HUES64 (cell line): Measurements from ENCODE around the gene DTX3.

ENCODE experiments used
- H3K27ac ChIP-seq: 2 replicates; pipeline ENCODE4 v1.7.0; 2013; ENCODE audit warnings: low read depth, low read length, inconsistent platforms
- H3K27me3 ChIP-seq: 2 replicates; pipeline ENCODE4 v1.6.1; 2013; ENCODE audit warnings: mild to moderate bottlenecking, low read length; ENCODE audit not compliant: insufficient read depth
- H3K36me3 ChIP-seq: 2 replicates; pipeline ENCODE4 v1.6.1; 2013; ENCODE audit warnings: mild to moderate bottlenecking, low read length; ENCODE audit not compliant: insufficient read depth
- H3K4me1 ChIP-seq: 2 replicates; pipeline ENCODE4 v1.6.1; 2013; ENCODE audit warnings: mild to moderate bottlenecking, low read length, moderate library complexity; ENCODE audit not compliant: insufficient read depth
- H3K4me3 ChIP-seq: 2 replicates; pipeline ENCODE4 v1.5.1; 2013; ENCODE audit warnings: mild to moderate bottlenecking, low read length, moderate library complexity
- H3K9ac ChIP-seq: 2 replicates; pipeline ENCODE4 v1.6.1; 2013; ENCODE audit warnings: mild to moderate bottlenecking, low read depth, low read length
- H3K9me3 ChIP-seq: 2 replicates; pipeline ENCODE4 v1.6.1; 2013; ENCODE audit warnings: low read depth, low read length; ENCODE audit not compliant: insufficient read depth
- WGBS: fragments of 150-250, 120-280 bp; methylation state at CpG from one replicate; pipeline ENCODE4 v1.1.7; 2013; ENCODE audit warnings: missing lambda C conversion rate; 5-methylcytosine and 5-hydroxymethylcytosine counted together

DTX3 gene

DNA sequence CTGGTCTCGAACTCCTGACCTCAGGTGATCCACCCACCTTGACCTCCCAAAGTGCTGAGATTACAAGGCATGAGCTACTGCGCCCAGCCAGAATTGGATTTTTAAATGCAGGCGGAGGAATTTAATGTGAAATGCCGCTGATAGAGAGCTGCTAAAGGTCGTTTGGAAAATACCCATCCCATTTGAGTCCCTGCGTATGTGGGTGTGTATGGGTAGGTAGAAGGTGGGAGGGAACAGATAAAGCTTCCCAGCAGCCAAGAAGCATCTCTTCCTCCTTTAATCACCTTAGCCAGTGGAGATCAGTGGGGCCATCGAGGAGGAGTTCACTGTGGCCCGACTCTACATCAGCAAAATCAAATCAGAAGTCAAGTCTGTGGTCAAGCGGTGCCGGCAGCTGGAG, 29.8 kb upstream of the DTX3 start:
- 93% methylated on average over 10 of the region's 10 CpGs for WGBS
- Histone ChIP-seq H3K4me3 (no peak overlapping the region), H3K9ac (no peak overlapping the region), H3K4me1 (no peaks in the 10 kb centered on the region), H3K27me3 (no peaks in the 10 kb centered on the region), H3K36me3 (peaks cover 74% of the 10 kb centered on the region), H3K27ac (no peak overlapping the region), H3K9me3 (no peaks in the 10 kb centered on the region)

DNA sequence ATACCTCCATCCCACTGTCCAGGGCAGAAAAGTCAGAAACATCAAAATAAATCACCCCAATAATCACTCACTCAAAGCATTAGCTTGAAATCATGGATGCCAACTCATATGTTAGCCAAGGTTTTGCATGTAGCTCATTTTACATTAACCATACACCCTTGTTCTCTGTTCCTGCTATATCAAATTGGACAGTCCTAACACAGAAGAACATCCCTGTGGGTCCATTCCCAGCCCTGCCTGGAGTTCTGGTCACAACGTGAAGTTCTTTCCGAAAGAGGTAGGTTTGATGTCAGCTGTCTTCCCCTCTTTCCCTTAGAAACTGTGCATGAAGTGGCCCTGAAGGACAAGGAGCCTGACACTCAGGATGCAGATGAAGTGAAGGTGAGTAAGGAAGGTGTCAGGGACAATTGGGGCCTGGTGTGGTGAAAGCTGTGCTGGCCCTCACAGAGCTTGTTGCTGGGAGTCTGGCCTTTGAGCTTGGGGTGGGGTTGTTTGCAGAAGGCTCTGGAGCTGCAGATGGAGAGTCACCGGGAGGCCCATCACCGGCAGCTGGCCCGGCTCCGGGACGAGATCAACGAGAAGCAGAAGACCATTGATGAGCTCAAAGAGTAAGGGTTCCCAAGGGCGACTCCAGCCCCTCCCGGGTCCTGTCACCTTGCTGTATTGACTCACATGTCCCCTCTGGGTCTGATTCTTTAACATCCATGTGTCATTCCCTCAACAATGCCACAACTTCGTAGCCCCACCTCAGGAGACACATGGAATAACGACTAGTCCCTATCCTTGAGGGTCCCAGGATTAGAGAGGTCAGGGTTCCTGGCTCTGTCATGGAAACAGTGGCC, 28.6 kb upstream of the DTX3 start:
- Histone ChIP-seq H3K36me3 (peaks cover 79% of the 10 kb centered on the region), H3K9me3 (no peaks in the 10 kb centered on the region), H3K4me1 (no peaks in the 10 kb centered on the region), H3K9ac (no peak overlapping the region), H3K4me3 (no peak overlapping the region), H3K27ac (no peak overlapping the region), H3K27me3 (no peaks in the 10 kb centered on the region)
- 95% methylated on average over 12 of the region's 12 CpGs for WGBS

DNA sequence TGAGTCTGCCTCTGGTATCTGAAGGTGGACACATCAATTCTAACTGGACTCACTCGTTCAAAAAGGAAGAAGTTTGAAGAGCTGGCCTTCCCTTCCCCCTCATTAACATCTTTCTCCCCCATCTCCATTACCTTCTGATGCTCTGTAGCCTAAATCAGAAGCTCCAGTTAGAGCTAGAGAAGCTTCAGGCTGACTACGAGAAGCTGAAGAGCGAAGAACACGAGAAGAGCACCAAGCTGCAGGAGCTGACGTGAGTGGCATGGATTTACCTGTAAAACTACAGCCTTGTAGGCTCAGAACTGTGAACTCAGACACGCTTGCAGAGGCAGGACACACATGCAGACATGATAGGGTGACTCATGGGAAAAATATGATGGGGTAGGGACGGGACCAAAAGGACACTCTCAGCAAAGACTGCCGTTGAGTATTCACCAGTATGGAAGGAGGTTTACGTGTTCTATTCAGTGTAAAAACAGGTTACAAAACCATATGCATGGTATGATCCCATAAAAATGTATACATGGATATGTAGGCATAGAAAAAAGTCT, 27.9 kb upstream of the DTX3 start:
- no peak overlapping the region for H3K4me3 ChIP-seq
- H3K27ac ChIP-seq: no peak overlapping the region
- peaks cover 79% of the 10 kb centered on the region for H3K36me3 ChIP-seq
- H3K9me3 ChIP-seq: no peaks in the 10 kb centered on the region
- no peak overlapping the region for H3K9ac ChIP-seq
- 93% methylated on average over 9 of the region's 9 CpGs for WGBS
- H3K4me1 ChIP-seq: no peaks in the 10 kb centered on the region
- H3K27me3 ChIP-seq: no peaks in the 10 kb centered on the region

DNA sequence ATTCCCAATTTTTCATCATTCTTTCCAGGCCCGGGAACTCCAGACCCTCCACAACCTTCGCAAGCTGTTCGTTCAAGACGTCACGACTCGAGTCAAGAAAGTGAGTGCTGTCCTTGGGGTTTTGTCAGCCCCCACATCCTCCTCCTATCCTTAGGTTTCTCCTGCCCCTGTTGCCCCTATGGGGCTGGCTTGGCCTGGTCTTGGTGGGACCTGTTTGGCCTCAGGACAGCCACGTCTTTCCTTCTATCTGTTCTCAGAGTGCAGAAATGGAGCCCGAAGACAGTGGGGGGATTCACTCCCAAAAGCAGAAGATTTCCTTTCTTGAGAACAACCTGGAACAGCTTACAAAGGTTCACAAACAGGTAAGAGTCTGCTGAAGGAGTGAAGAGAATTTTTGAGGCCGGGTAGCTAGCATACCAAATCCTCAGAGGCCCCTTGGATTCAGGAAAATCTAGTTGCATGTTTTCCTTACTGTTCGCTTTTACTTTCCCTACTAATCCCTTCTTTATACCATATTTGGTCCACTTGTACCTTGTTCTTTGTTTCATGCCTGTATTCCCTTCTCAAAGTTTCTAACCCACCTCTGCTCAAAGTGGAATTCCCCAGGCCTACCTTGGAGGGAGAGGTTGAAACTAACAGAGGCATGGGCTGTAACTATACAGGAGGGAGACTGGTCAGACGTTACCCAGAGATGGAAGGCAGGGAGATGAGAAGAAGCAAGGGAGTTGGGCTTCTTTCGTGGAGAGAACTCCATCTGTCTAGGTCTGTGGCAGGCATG, 26.5 kb upstream of the DTX3 start:
- H3K4me1 ChIP-seq: no peaks in the 10 kb centered on the region
- H3K36me3 ChIP-seq: peaks cover 75% of the 10 kb centered on the region
- H3K9ac ChIP-seq: no peak overlapping the region
- H3K27me3 ChIP-seq: no peaks in the 10 kb centered on the region
- H3K9me3 ChIP-seq: no peaks in the 10 kb centered on the region
- 94% methylated on average over 12 of the region's 12 CpGs for WGBS
- H3K27ac ChIP-seq: no peak overlapping the region
- H3K4me3 ChIP-seq: no peak overlapping the region

DNA sequence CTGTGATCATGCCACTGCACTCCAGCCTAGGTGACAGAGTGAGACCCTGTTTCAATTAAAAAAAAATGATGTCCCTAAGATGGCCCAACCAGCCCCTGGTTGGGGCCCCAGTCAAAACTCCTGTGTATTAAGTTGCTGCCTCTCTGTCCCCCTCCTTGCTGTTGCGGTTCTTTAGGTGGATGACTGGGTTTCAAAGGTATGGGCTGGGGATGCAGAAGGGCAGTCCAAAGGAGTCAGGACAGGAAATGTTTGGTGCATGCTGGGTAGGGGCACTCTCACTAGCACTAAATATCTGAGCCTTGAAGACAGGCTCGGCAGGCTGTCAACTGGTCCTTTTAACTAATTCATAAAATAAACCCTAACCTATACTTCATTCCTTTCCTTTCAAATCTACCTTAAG, 25.6 kb upstream of the DTX3 start:
- no peak overlapping the region for H3K27ac ChIP-seq
- no peaks in the 10 kb centered on the region for H3K27me3 ChIP-seq
- peaks cover 75% of the 10 kb centered on the region for H3K36me3 ChIP-seq
- 94% methylated on average over 2 of the region's 2 CpGs for WGBS
- H3K9ac ChIP-seq: no peak overlapping the region
- no peaks in the 10 kb centered on the region for H3K9me3 ChIP-seq
- no peak overlapping the region for H3K4me3 ChIP-seq
- H3K4me1 ChIP-seq: no peaks in the 10 kb centered on the region

DNA sequence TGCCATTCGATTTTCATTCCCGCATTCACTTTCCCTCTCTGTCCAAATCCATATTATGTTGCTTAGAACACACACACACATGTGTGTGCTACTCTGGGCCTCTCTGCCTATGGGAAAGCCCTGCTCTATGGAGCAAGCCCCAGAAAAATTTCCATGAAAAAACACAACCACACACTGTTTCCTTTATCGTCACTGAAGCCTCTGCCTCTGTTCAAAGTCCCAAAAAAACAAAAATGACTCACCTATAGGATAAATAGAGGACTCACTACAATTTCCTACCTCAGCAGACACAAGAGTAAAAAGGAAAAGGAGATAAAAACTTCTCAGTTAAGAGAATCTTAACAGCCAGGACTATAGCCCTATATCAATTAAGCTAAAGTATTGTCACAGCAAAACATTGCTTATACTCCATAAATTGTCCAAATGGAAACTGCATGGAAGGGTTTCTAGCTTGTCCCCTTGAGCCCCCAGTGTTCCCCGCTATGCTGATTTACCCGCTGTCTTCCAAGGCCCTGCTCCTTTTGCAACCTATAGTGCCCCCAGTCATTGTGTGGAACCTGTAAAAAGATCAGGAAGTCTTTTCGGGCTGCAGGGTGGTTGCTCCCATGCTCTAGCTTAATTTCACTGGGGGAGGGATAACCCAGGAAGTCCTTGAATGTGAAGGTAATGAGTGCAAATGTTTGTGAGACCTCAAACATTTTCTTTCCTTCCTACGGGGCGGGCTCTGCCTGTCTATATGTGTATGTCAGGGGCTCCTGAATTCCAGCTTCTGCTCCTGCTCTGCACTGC, 24.8 kb upstream of the DTX3 start:
- Histone ChIP-seq H3K27ac (no peak overlapping the region), H3K4me1 (no peaks in the 10 kb centered on the region), H3K36me3 (peaks cover 73% of the 10 kb centered on the region), H3K9ac (no peak overlapping the region), H3K9me3 (no peaks in the 10 kb centered on the region), H3K27me3 (no peaks in the 10 kb centered on the region), H3K4me3 (no peak overlapping the region)
- WGBS: 89% methylated on average over 8 of the region's 8 CpGs

DNA sequence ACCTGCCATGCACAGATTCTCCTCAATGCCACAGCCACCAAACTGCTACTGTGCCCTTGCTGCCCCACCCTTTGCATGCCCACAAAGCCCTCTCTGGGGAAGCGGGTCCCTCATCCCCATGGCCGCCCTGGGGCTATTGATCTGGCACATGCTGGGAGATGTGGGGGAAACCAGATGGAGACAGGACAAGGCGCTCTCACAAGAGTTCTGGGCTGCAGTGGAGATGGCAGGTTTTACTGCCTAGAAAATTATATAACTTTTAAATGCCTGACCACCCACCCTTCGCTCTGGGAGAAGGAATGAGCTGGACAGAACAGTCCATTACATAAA, 24.2 kb upstream of the DTX3 start:
- Histone ChIP-seq H3K27me3 (no peaks in the 10 kb centered on the region), H3K9ac (no peak overlapping the region), H3K27ac (no peak overlapping the region), H3K4me1 (no peaks in the 10 kb centered on the region), H3K9me3 (no peaks in the 10 kb centered on the region), H3K4me3 (no peak overlapping the region), H3K36me3 (peaks cover 68% of the 10 kb centered on the region)
- WGBS: 94% methylated on average over 4 of the region's 4 CpGs

DNA sequence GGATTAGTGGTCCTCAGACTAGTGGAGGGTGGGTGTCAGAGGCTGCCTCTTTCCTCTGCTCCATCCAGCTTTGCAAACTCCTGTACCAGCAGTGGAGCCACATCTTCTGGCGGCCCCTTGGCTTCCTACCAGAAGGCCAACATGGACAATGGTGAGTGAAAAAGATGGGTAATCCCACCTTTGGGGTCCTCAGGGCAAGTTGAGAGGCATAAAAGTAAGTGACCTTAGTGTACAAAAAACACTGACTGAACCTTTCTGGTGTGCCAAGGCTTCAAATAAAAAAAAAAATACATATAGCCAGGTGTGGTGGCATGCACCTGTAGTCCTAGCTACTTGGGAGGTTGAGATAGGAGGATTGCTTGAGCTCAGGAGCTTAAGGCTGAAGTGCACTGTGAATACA, 22.8 kb upstream of the DTX3 start:
- WGBS: 96% methylated on average over 1 of the region's 1 CpG
- Histone ChIP-seq H3K4me3 (no peak overlapping the region), H3K27ac (no peak overlapping the region), H3K9me3 (no peaks in the 10 kb centered on the region), H3K27me3 (no peaks in the 10 kb centered on the region), H3K4me1 (no peaks in the 10 kb centered on the region), H3K9ac (no peak overlapping the region), H3K36me3 (peaks cover 54% of the 10 kb centered on the region)

DNA sequence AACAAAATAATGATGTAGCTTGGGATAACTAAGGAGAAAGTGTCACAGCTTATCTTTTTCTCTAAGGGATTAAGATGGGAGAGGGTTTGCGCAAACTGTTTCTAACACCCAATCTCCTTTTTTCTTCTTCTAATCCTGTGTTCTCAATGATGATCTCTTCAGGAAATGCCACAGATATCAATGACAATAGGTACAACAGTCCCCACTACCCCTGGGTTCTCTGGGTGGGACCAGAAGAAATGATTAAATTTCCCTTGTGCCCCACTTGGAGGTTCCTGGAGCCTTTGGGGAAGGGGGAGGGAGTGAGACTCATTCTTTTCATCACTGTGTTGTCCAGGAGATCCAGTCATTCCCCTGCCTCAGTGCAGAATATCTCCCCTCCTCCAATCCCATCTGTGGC, 22.2 kb upstream of the DTX3 start:
- no CpG with 5 or more reads among the region's 1 CpG for WGBS
- no peak overlapping the region for H3K9ac ChIP-seq
- peaks cover 48% of the 10 kb centered on the region for H3K36me3 ChIP-seq
- H3K9me3 ChIP-seq: no peaks in the 10 kb centered on the region
- 0 out of 2 replicates have a peak, but pooled peaks cover under 1% of the 10 kb centered on the region for H3K27me3 ChIP-seq
- H3K27ac ChIP-seq: no peak overlapping the region
- H3K4me3 ChIP-seq: no peak overlapping the region
- H3K4me1 ChIP-seq: no peaks in the 10 kb centered on the region

DNA sequence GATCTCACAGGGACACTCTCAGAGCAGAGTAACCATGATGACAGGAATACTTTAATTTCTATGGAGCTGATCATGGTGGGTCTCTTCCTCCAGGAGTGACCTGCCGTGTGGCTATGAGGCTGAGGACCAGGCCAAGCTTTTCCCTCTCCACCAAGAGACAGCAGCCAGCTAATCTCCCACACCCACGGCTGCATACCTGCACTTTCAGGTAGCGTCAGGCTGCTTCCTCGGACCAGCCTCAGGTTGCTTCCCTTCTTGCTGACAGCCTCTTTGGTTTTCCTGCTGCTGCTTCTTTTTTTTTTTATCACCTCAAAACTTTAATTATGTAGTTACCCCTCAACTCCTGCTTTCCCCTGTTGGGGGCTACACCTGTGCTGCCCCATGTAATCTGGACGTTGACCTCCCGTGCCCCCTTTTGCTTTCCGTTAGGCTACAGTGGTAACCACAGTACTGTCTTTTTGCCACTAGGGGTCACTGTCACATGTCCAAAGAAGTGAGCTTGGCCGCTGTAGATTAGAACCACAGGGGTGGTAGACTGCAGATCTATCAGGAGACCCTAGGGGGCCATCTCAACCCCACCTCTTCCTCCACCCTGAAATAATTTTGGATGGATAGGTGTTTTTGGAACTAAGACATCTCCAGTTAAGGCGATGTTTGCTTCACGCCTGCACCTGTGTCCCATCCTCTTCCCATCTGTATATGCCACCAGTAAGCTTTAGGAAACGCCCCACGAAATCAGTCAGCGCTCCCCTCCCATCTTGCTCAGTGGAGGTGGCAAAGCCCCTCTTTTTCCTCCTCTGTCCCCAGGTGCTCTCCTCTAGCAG, 21.4 kb upstream of the DTX3 start:
- no peak overlapping the region for H3K9ac ChIP-seq
- H3K4me3 ChIP-seq: no peak overlapping the region
- no peaks in the 10 kb centered on the region for H3K9me3 ChIP-seq
- 59% methylated on average over 13 of the region's 13 CpGs for WGBS
- H3K4me1 ChIP-seq: no peaks in the 10 kb centered on the region
- peaks cover 40% of the 10 kb centered on the region for H3K36me3 ChIP-seq
- peaks cover 7% of the 10 kb centered on the region for H3K27me3 ChIP-seq
- H3K27ac ChIP-seq: no peak overlapping the region
